ENCODE measurements around the gene TRPV5. TPM values are rescaled to one million over a fixed set of nuclear protein-coding genes. Genes with fewer than 3 reads are reported as not detected.

TRPV5 gene
- total and polyA plus RNA-seq, 2 donors (not counting 3 experiments of a cell fraction or from before 2014, with no cell fraction given), result not detected

- no TSS peak for BruUV-seq (replicated peaks)
- FAIRE-seq, result no peak
- no peaks in the 10 kb centered on the region for H3K9me1 ChIP-seq (replicated peaks; ENCODE audit: control insufficient read depth, extremely low read depth, insufficient read depth, low read length)
- dilution Hi-C loops (cut with MboI; ENCODE audit: extremely low pct_ligation_motif_present, low sequenced_read_pairs) (no loop called here), intact Hi-C loops (cut with micrococcal nuclease) (no loop called here)
- H3K27me3 ChIP-seq (ENCODE audit: control insufficient read depth in 2 of 2, insufficient read depth in 2 of 2, low read length in 2 of 2), result no peaks in the 10 kb centered on the region
- CTCF ChIA-PET, result interaction anchor here (1.0 kb wide), 1 partner anchor 47 kb away, joined by 3 read pairs; no protein-coding TSS in a partner anchor
- no peaks in the 10 kb centered on the region for H3K79me2 ChIP-seq (ENCODE audit: control insufficient read depth, insufficient read depth, low read length)
- no peak overlapping the region for H3K9ac ChIP-seq (replicated peaks; ENCODE audit: extremely low read depth, insufficient read depth, low read length)
- no peaks in the 10 kb centered on the region for H4K20me1 ChIP-seq (replicated peaks; ENCODE audit: control insufficient read depth, extremely low read depth, insufficient read depth, low read length)
- no peaks in the 10 kb centered on the region for H3K36me3 ChIP-seq (ENCODE audit: control insufficient read depth in 2 of 2, extremely low read depth in 1 of 2, insufficient read depth in 2 of 2, low read length in 2 of 2)
- no peak overlapping the region for H3K4me3 ChIP-seq (replicated peaks in 1 of 3; ENCODE audit: insufficient read depth in 1 of 3, low read depth in 1 of 3, low read length in 3 of 3)
- no peak overlapping the region for H2AFZ ChIP-seq (ENCODE audit: low read depth, low read length)
- H3K4me1 ChIP-seq (ENCODE audit: control insufficient read depth, extremely low read depth, insufficient read depth, low read length), result no peaks in the 10 kb centered on the region
- POLR2A ChIA-PET, result no interaction called here
- no peak overlapping the region for H3K27ac ChIP-seq (ENCODE audit: insufficient read depth, low read depth, low read length)
- TF ChIP-seq POLR2AphosphoS5 (IDR thresholded peaks at IDR 0.05; ENCODE audit: insufficient read depth, low read depth, low read length), result no peak
- TF ChIP-seq POLR2A (IDR thresholded peaks at IDR 0.05; ENCODE audit: low read depth, low read length), result no peak
- TF ChIP-seq CTCF (IDR thresholded peaks at IDR 0.05; ENCODE audit: extremely low read depth in 1 of 2, insufficient read depth in 1 of 2, low read depth in 1 of 2, low read length in 2 of 2), result no peak
- TF ChIP-seq MYC (IDR thresholded peaks at IDR 0.05; ENCODE audit: low read depth, low read length), result no peak
- TF ChIP-seq FOS (IDR thresholded peaks at IDR 0.05; ENCODE audit: borderline replicate concordance, insufficient read depth, low read length), result no peak
- no peak for TF ChIP-seq GATA2 (IDR thresholded peaks at IDR 0.05; ENCODE audit: insufficient read depth, insufficient read length, low read depth, low read length)
- TF ChIP-seq JUN (IDR thresholded peaks at IDR 0.05; ENCODE audit: borderline replicate concordance, insufficient read depth, insufficient read length, low read depth), result no peak
- TF ChIP-seq MAX (IDR thresholded peaks at IDR 0.05; ENCODE audit: insufficient read depth, insufficient read length), result no peak
- no peak for TF ChIP-seq EZH2 (IDR thresholded peaks at IDR 0.05; ENCODE audit: borderline replicate concordance, low read depth, low read length, severe bottlenecking)
- H3K4me2 ChIP-seq (ENCODE audit: insufficient read depth, low read length), result no peak overlapping the region
- H3K9me3 ChIP-seq (replicated peaks; ENCODE audit: control insufficient read depth, insufficient read depth, low read length), result no peaks in the 10 kb centered on the region
- DNase-seq (ENCODE audit: low read depth, low spot score), result no peak
Observed at GRCh38 chr7:142927949-142928348, 5.6 kb downstream of the TRPV5 start.
